CD8-positive, alpha-beta memory T cell (primary cell): ENCODE data around the gene GAA. TPM values are rescaled to one million over a fixed set of nuclear protein-coding genes. Genes with fewer than 3 reads are reported as not detected.
"Not testable (repeated sequence)": the region's sequence is repeated elsewhere in the genome, so short reads cannot be mapped to it uniquely, and the experiment has no call there.

Experiments
- CTCF ChIA-PET: fragments of 350-600 bp; sonication (Branson Sonifier 250); formaldehyde crosslinking; loops from one replicate; lab custom pipeline; 2021; ENCODE audit warnings: antibody characterized with exemption; lab: Charles Lee
- POLR2A ChIA-PET: fragments of 350-600 bp; sonication (Branson Sonifier 250); formaldehyde crosslinking; loops from one replicate; lab custom pipeline; 2021; ENCODE audit warnings: antibody characterized with exemption; lab: Charles Lee
- DNase-seq, 5 donors: peaks; one replicate each; pipeline versions ENCODE4 v3.0.0 to v3.0.0-alpha.2; 2020 to 2022; ENCODE audit warnings: mixed read lengths in 1 of 5
- H3K27ac ChIP-seq: one replicate; pipeline ENCODE4 v1.7.0; 2013; ENCODE audit warnings: low read depth, mild to moderate bottlenecking, low read length, moderate library complexity
- H3K27me3 ChIP-seq: 2 replicates; pipeline ENCODE4 v1.7.0; 2013; ENCODE audit warnings: low read length, mild to moderate bottlenecking; ENCODE audit not compliant: insufficient read depth, poor library complexity, severe bottlenecking
- H3K36me3 ChIP-seq: 2 replicates; pipeline ENCODE4 v1.7.0; 2013; ENCODE audit warnings: mild to moderate bottlenecking, low read length, moderate library complexity; ENCODE audit not compliant: insufficient read depth
- H3K4me1 ChIP-seq: 2 replicates; pipeline ENCODE4 v1.7.0; 2013; ENCODE audit warnings: mild to moderate bottlenecking, low read length, moderate library complexity; ENCODE audit not compliant: insufficient read depth
- H3K4me3 ChIP-seq: 2 replicates; pipeline ENCODE4 v1.7.0; 2013; ENCODE audit warnings: mild to moderate bottlenecking, low read length
- H3K9me3 ChIP-seq: 2 replicates; pipeline ENCODE4 v1.7.0; 2013; ENCODE audit warnings: mild to moderate bottlenecking, low read length
- H3K27ac Mint-ChIP-seq, 8 donors: one replicate each; pipeline ENCODE4 v1.8.0; 2020 to 2021; ENCODE audit warnings: mixed read lengths in 8 of 8, mild to moderate bottlenecking in 6 of 8, inconsistent platforms in 3 of 8, moderate library complexity in 3 of 8
- H3K27me3 Mint-ChIP-seq, 2 donors: one replicate each; pipeline ENCODE4 v1.8.0; 2020 to 2021; ENCODE audit warnings: mixed read lengths in 2 of 2, mild to moderate bottlenecking in 1 of 2, moderate library complexity in 1 of 2
- H3K36me3 Mint-ChIP-seq, 3 donors: one replicate each; pipeline ENCODE4 v1.8.0; 2020 to 2021; ENCODE audit warnings: mixed read lengths in 3 of 3, inconsistent platforms in 1 of 3, mild to moderate bottlenecking in 1 of 3
- H3K4me1 Mint-ChIP-seq, 3 donors: one replicate each; pipeline ENCODE4 v1.8.0; 2020 to 2021; ENCODE audit warnings: mixed read lengths in 3 of 3, inconsistent platforms in 1 of 3, mild to moderate bottlenecking in 1 of 3
- H3K4me3 Mint-ChIP-seq, 7 donors: one replicate each; pipeline ENCODE4 v1.8.0; 2020 to 2021; ENCODE audit warnings: mixed read lengths in 7 of 7, mild to moderate bottlenecking in 6 of 7, moderate library complexity in 4 of 7, inconsistent platforms in 2 of 7
- H3K9me3 Mint-ChIP-seq, 5 donors: one replicate each; pipeline ENCODE4 v1.8.0; 2020 to 2022; ENCODE audit warnings: mixed read lengths in 5 of 5, mild to moderate bottlenecking in 3 of 5, moderate library complexity in 2 of 5, inconsistent platforms in 1 of 5
- polyA plus RNA-seq: library from polyadenylated mRNA; unstranded; fragments of 300-500 nt; fragmentation: Illumina TruSeq; gene quantifications from one replicate; pipeline ENCODE4 v1.2.3, GENCODE V29; 2021
- total RNA-seq, 2 experiments: library from RNA; stranded (reverse); gene quantifications; one replicate each; pipeline ENCODE4 v1.2.3, GENCODE V29; 2021

Gene GAA
- total and polyA plus RNA-seq, 3 experiments from 2014 or later = 13.7 to 31.0 (median 30.5) TPM

GRCh38 chr17:80151333-80151732, 50.0 kb downstream of the GAA start:
- peaks cover 17% of the 10 kb centered on the region for H3K4me1 ChIP-seq
- Mint-ChIP-seq H3K9me3 (peaks cover 0 to 9% (median 4%) of the 10 kb centered on the region in 5 donors), H3K4me3 (peak overlapping the region in 1 of 7 donors; percentile 78), H3K27me3 (peaks cover 0 to 2% of the 10 kb centered on the region in 2 donors), H3K4me1 (peaks cover 18 to 27% (median 22%) of the 10 kb centered on the region in 3 donors), H3K36me3 (peaks cover 0 to 6% (median 5%) of the 10 kb centered on the region in 3 donors), H3K27ac (peak overlapping the region in 1 of 8 donors; percentile 21)
- H3K36me3 ChIP-seq = no peaks in the 10 kb centered on the region
- H3K4me3 ChIP-seq = no peak overlapping the region
- ChIA-PET CTCF (no interaction called here), POLR2A (no interaction called here)
- H3K27ac ChIP-seq = no peak overlapping the region
- no peaks in the 10 kb centered on the region for H3K27me3 ChIP-seq
- DNase-seq = no peak
- no peaks in the 10 kb centered on the region for H3K9me3 ChIP-seq

- POLR2A ChIA-PET = no interaction called here
- Mint-ChIP-seq H3K27me3 (no peaks in the 10 kb centered on the region), H3K9me3 (peaks cover 0 to 9% (median 4%) of the 10 kb centered on the region in 5 donors), H3K4me3 (peak overlapping the region in 3 of 7 donors; percentile 26 to 44 (median 30)), H3K36me3 (peaks cover 0 to 6% (median 2%) of the 10 kb centered on the region in 3 donors), H3K4me1 (peaks cover 12 to 22% (median 19%) of the 10 kb centered on the region in 3 donors), H3K27ac (peak overlapping the region in 1 of 8 donors; percentile 40)
- no peak for DNase-seq
- no peaks in the 10 kb centered on the region for H3K9me3 ChIP-seq
- H3K27me3 ChIP-seq = no peaks in the 10 kb centered on the region
- no peak overlapping the region for H3K27ac ChIP-seq
- H3K36me3 ChIP-seq = no peaks in the 10 kb centered on the region
- CTCF ChIA-PET = no interaction called here
- no peak overlapping the region for H3K4me3 ChIP-seq
- peaks cover 17% of the 10 kb centered on the region for H3K4me1 ChIP-seq
These were observed 50.8 kb downstream of the GAA start for GRCh38 chr17:80152081-80152702.

GRCh38 chr17:80153004-80153403, 51.6 kb downstream of the GAA start:
- peak overlapping the region in 1 of 7 donors; percentile 37 for H3K4me3 Mint-ChIP-seq
- DNase-seq = no peak
- peaks cover 9 to 16% (median 15%) of the 10 kb centered on the region in 3 donors for H3K4me1 Mint-ChIP-seq
- H3K27ac Mint-ChIP-seq = peak overlapping the region in 1 of 8 donors; percentile 36
- Histone ChIP-seq H3K9me3 (no peaks in the 10 kb centered on the region), H3K27me3 (no peaks in the 10 kb centered on the region), H3K36me3 (no peaks in the 10 kb centered on the region), H3K27ac (no peak overlapping the region), H3K4me3 (no peak overlapping the region), H3K4me1 (peaks cover 14% of the 10 kb centered on the region)
- ChIA-PET CTCF (no interaction called here), POLR2A (no interaction called here)
- H3K9me3 Mint-ChIP-seq = peaks cover 0 to 9% (median 4%) of the 10 kb centered on the region in 5 donors
- H3K36me3 Mint-ChIP-seq = peaks cover 0 to 6% (median 0%) of the 10 kb centered on the region in 3 donors
- H3K27me3 Mint-ChIP-seq = no peaks in the 10 kb centered on the region

GRCh38 chr17:80154166-80154565, 52.8 kb downstream of the GAA start:
- CTCF ChIA-PET = no interaction called here
- H3K4me3 ChIP-seq = no peak overlapping the region
- H3K27ac Mint-ChIP-seq = no peak overlapping the region
- H3K36me3 ChIP-seq = no peaks in the 10 kb centered on the region
- no peak overlapping the region for H3K27ac ChIP-seq
- no peak overlapping the region for H3K4me3 Mint-ChIP-seq
- peaks cover 0 to 9% (median 4%) of the 10 kb centered on the region in 5 donors for H3K9me3 Mint-ChIP-seq
- H3K36me3 Mint-ChIP-seq = peaks cover 0 to 6% (median 0%) of the 10 kb centered on the region in 3 donors
- no peaks in the 10 kb centered on the region for H3K9me3 ChIP-seq
- peaks cover 0 to 1% of the 10 kb centered on the region in 2 donors for H3K27me3 Mint-ChIP-seq
- H3K4me1 Mint-ChIP-seq = peaks cover 6 to 9% (median 8%) of the 10 kb centered on the region in 3 donors
- no peaks in the 10 kb centered on the region for H3K27me3 ChIP-seq
- POLR2A ChIA-PET = no interaction called here
- peaks cover 9% of the 10 kb centered on the region for H3K4me1 ChIP-seq
- no peak for DNase-seq

- H3K36me3 ChIP-seq, H3K27ac ChIP-seq, CTCF ChIA-PET, H3K4me3 ChIP-seq, H3K9me3 ChIP-seq, DNase-seq, H3K4me3 Mint-ChIP-seq, H3K9me3 Mint-ChIP-seq, H3K36me3 Mint-ChIP-seq, POLR2A ChIA-PET, H3K4me1 Mint-ChIP-seq, H3K27me3 ChIP-seq, H3K4me1 ChIP-seq: not testable (repeated sequence)
- peaks cover 6 to 16% of the 10 kb centered on the region in 2 donors for H3K27me3 Mint-ChIP-seq
- H3K27ac Mint-ChIP-seq = peak overlapping the region in 1 of 8 donors; percentile 39
These were observed 54.2 kb downstream of the GAA start for GRCh38 chr17:80155600-80155999.

GRCh38 chr17:80158846-80159245, 57.5 kb downstream of the GAA start:
- Histone ChIP-seq H3K4me1 (no peaks in the 10 kb centered on the region), H3K36me3 (no peaks in the 10 kb centered on the region), H3K9me3 (no peaks in the 10 kb centered on the region), H3K27me3 (peaks cover 4% of the 10 kb centered on the region), H3K27ac (no peak overlapping the region), H3K4me3 (no peak overlapping the region)
- ChIA-PET POLR2A (no interaction called here), CTCF (no interaction called here)
- peak overlapping the region in 1 of 8 donors; percentile 18 for H3K27ac Mint-ChIP-seq
- no peaks in the 10 kb centered on the region for H3K4me1 Mint-ChIP-seq
- no peak overlapping the region for H3K4me3 Mint-ChIP-seq
- DNase-seq = no peak
- H3K27me3 Mint-ChIP-seq = peaks cover 10 to 29% of the 10 kb centered on the region in 2 donors
- peaks cover 0 to 5% (median 4%) of the 10 kb centered on the region in 5 donors for H3K9me3 Mint-ChIP-seq
- peaks cover 0 to 6% (median 0%) of the 10 kb centered on the region in 3 donors for H3K36me3 Mint-ChIP-seq

GRCh38 chr17:80160536-80160935, 59.2 kb downstream of the GAA start:
- Histone ChIP-seq H3K9me3 (no peaks in the 10 kb centered on the region), H3K4me1 (no peaks in the 10 kb centered on the region), H3K27me3 (peaks cover 4% of the 10 kb centered on the region), H3K36me3 (no peaks in the 10 kb centered on the region), H3K4me3 (no peak overlapping the region), H3K27ac (no peak overlapping the region)
- Mint-ChIP-seq H3K9me3 (peaks cover 0 to 5% (median 4%) of the 10 kb centered on the region in 5 donors), H3K27ac (no peak overlapping the region), H3K27me3 (peaks cover 10 to 35% of the 10 kb centered on the region in 2 donors), H3K4me1 (no peaks in the 10 kb centered on the region), H3K36me3 (peaks cover 0 to 6% (median 0%) of the 10 kb centered on the region in 3 donors), H3K4me3 (no peak overlapping the region)
- ChIA-PET POLR2A (no interaction called here), CTCF (no interaction called here)
- no peak for DNase-seq

- H3K9me3 Mint-ChIP-seq = no peaks in the 10 kb centered on the region
- no peaks in the 10 kb centered on the region for H3K4me1 ChIP-seq
- no peak overlapping the region for H3K27ac Mint-ChIP-seq
- H3K4me1 Mint-ChIP-seq = no peaks in the 10 kb centered on the region
- no peak for DNase-seq
- peaks cover 14 to 42% of the 10 kb centered on the region in 2 donors for H3K27me3 Mint-ChIP-seq
- no peaks in the 10 kb centered on the region for H3K9me3 ChIP-seq
- no peaks in the 10 kb centered on the region for H3K36me3 ChIP-seq
- CTCF ChIA-PET = interaction anchor here (0.7 to 1.2 kb wide), 2 partner anchors 16 to 665 kb away, joined by 3 read pairs; no protein-coding TSS in a partner anchor
- peaks cover 4% of the 10 kb centered on the region for H3K27me3 ChIP-seq
- no peak overlapping the region for H3K4me3 Mint-ChIP-seq
- POLR2A ChIA-PET = no interaction called here
- H3K27ac ChIP-seq = no peak overlapping the region
- no peaks in the 10 kb centered on the region for H3K36me3 Mint-ChIP-seq
- no peak overlapping the region for H3K4me3 ChIP-seq
These were observed 62.0 kb downstream of the GAA start for GRCh38 chr17:80163336-80163735.
